NCI-H187 treated with DMSO at 0.1 percent for 48 hours (cell line): ENCODE results near the gene B9D2.

Experiments used
- DNase-seq: peaks from one replicate; lab custom pipeline; 2025; lab: John Stamatoyannopoulos, UW

B9D2 gene

GRCh38 chr19:41308450-41309179, 55.3 kb downstream of the B9D2 start:
- DNase-seq = no peak

- no peak for DNase-seq
Observed at GRCh38 chr19:41307954-41308449, 55.9 kb downstream of the B9D2 start.

GRCh38 chr19:41307090-41307875, 56.7 kb downstream of the B9D2 start:
- DNase-seq = no peak

GRCh38 chr19:41305927-41306793, 57.8 kb downstream of the B9D2 start:
- no peak for DNase-seq

GRCh38 chr19:41304706-41305483, 59.1 kb downstream of the B9D2 start:
- DNase-seq = no peak
